Keratinocyte (primary cell): ENCODE measurements around the gene PARP3.

Experiments
- CTCF ChIP-seq, 3 experiments: IDR thresholded peaks in 1 of 3; conservative IDR thresholded peaks in 1 of 3; optimal IDR thresholded peaks in 1 of 3; 2 replicates in 2 of 3; 3 replicates in 1 of 3; pipeline versions ENCODE3 to v1.5.1; 2011; ENCODE audit warnings: low read length in 3 of 3, mild to moderate bottlenecking in 3 of 3, moderate library complexity in 2 of 3, control low read depth in 1 of 3, inconsistent platforms in 1 of 3; ENCODE audit not compliant: insufficient read depth in 2 of 3; ENCODE audit errors: extremely low read depth in 1 of 3
- EZH2 ChIP-seq: IDR thresholded peaks from one replicate; pipeline ENCODE4 v1.6.1; 2012; ENCODE audit warnings: inconsistent platforms, mild to moderate bottlenecking, low read length, moderate library complexity

GRCh38 chr3:51908026-51908425 lies 34.1 kb upstream of the PARP3 start:
- TF ChIP-seq CTCF (optimal IDR thresholded peaks at IDR 0.05 in 1 of 3, IDR thresholded peaks at IDR 0.05 in 1 of 3, conservative IDR thresholded peaks at IDR 0.05 in 1 of 3; ENCODE audit: extremely low read depth in 1 of 3, insufficient read depth in 2 of 3, low read length in 3 of 3) (no peak), EZH2 (no peak)
